HCT116 (cell line): Measurements from ENCODE around the gene MAU2.

ENCODE experiments used
- CTCF ChIP-seq, 3 experiments: fragments of 200-600 bp in 1 of 3; sonication (generic) in 1 of 3; IDR thresholded peaks in 2 of 3; conservative IDR thresholded peaks in 1 of 3; 2 replicates each; pipeline ENCODE4 v1.5.1; 2012 to 2017; ENCODE audit warnings: low read depth in 2 of 3, low read length in 2 of 3, antibody characterized with exemption in 1 of 3, borderline replicate concordance in 1 of 3, control low read depth in 1 of 3, mild to moderate bottlenecking in 1 of 3, mixed read lengths in 1 of 3, mixed run types in 1 of 3, moderate library complexity in 1 of 3; ENCODE audit not compliant: insufficient read depth in 1 of 3
- POLR2A ChIP-seq: IDR thresholded peaks from 2 replicates; pipeline ENCODE4 v1.7.0; 2011; ENCODE audit warnings: borderline replicate concordance; ENCODE audit not compliant: insufficient read depth, insufficient read length; ENCODE audit errors: extremely low read depth
- POLR2AphosphoS5 ChIP-seq: IDR thresholded peaks from 2 replicates; pipeline ENCODE4 v1.6.1; 2011; ENCODE audit warnings: mild to moderate bottlenecking, low read depth, low read length, moderate library complexity
- RAD21 ChIP-seq: IDR thresholded peaks from 2 replicates; pipeline ENCODE4 v1.6.1; 2012; ENCODE audit warnings: low read depth, mild to moderate bottlenecking
- TF ChIP-seq, protein P1 (sequence below): IDR thresholded peaks from 2 replicates; pipeline ENCODE4 v1.6.1; 2012; ENCODE audit warnings: low read depth

DNA sequence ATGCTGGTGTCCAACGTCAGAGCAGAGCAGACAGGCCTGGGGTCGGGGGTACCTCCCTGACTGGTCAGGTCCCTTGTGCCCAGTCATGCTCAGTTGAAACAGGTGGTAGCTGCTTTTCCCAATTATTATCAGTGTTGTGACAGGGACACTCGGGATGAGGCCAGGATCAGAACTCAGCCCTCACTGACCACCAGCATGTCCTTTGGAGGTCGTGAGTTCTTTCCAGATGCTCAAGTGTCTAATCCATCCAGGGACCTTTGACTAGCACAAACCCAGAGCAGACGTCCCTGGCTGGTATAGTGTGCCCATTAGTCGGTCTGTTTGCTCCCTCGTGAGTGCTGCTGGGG, 22.4 kb downstream of the MAU2 start:
- TF ChIP-seq POLR2A: no peak
- 0 out of 6 replicates have a peak, but pooled peaks of 1 of the 3 experiments have one; percentile 2 for TF ChIP-seq CTCF (IDR thresholded peaks at IDR 0.05 in 2 of 3, conservative IDR thresholded peaks at IDR 0.05 in 1 of 3; ENCODE audit: borderline replicate concordance in 1 of 3, insufficient read depth in 1 of 3, low read depth in 2 of 3, low read length in 2 of 3)
- TF ChIP-seq, protein P1, sequence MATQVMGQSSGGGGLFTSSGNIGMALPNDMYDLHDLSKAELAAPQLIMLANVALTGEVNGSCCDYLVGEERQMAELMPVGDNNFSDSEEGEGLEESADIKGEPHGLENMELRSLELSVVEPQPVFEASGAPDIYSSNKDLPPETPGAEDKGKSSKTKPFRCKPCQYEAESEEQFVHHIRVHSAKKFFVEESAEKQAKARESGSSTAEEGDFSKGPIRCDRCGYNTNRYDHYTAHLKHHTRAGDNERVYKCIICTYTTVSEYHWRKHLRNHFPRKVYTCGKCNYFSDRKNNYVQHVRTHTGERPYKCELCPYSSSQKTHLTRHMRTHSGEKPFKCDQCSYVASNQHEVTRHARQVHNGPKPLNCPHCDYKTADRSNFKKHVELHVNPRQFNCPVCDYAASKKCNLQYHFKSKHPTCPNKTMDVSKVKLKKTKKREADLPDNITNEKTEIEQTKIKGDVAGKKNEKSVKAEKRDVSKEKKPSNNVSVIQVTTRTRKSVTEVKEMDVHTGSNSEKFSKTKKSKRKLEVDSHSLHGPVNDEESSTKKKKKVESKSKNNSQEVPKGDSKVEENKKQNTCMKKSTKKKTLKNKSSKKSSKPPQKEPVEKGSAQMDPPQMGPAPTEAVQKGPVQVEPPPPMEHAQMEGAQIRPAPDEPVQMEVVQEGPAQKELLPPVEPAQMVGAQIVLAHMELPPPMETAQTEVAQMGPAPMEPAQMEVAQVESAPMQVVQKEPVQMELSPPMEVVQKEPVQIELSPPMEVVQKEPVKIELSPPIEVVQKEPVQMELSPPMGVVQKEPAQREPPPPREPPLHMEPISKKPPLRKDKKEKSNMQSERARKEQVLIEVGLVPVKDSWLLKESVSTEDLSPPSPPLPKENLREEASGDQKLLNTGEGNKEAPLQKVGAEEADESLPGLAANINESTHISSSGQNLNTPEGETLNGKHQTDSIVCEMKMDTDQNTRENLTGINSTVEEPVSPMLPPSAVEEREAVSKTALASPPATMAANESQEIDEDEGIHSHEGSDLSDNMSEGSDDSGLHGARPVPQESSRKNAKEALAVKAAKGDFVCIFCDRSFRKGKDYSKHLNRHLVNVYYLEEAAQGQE: no peak
- no peak for TF ChIP-seq POLR2AphosphoS5
- TF ChIP-seq RAD21: no peak
